Epithelial cell of proximal tubule (primary cell): ENCODE results near the gene MCC. TPM values are rescaled to one million over a fixed set of nuclear protein-coding genes. Genes with fewer than 3 reads are reported as not detected.

Experiments
- DNase-seq: peaks from one replicate; pipeline ENCODE4 v3.0.0-alpha.2; 2011; ENCODE audit warnings: low read depth
- H3K4me3 ChIP-seq: 2 replicates; pipeline ENCODE4 v1.5.1; 2011; ENCODE audit warnings: low read depth, mild to moderate bottlenecking, low read length
- CTCF ChIP-seq: conservative IDR thresholded peaks from 2 replicates; pipeline ENCODE4 v1.5.1; 2012; ENCODE audit warnings: low read depth, mild to moderate bottlenecking, low read length
- total RNA-seq: library from RNA; depleted of rRNA; stranded (reverse); fragments of >200 nt; gene quantifications from 2 replicates; pipeline ENCODE4 v1.2.3, GENCODE V29; 2015

The MCC gene
- total RNA-seq, 1 donor from 2014 or later, result 6.3 TPM

GRCh38 chr5:113267361-113267900 lies 220.8 kb downstream of the MCC start:
- DNase-seq, result no peak
- no peak for TF ChIP-seq CTCF
- H3K4me3 ChIP-seq, result no peak overlapping the region

- DNase-seq, result no peak
- H3K4me3 ChIP-seq, result no peak overlapping the region
- TF ChIP-seq CTCF, result no peak
Observed at GRCh38 chr5:113266913-113267227, 221.4 kb downstream of the MCC start.

GRCh38 chr5:113266227-113266912 lies 221.9 kb downstream of the MCC start:
- H3K4me3 ChIP-seq, result no peak overlapping the region
- TF ChIP-seq CTCF, result no peak
- DNase-seq, result no peak

GRCh38 chr5:113265190-113265589 lies 223.1 kb downstream of the MCC start:
- DNase-seq, result no peak
- H3K4me3 ChIP-seq, result no peak overlapping the region
- no peak for TF ChIP-seq CTCF

GRCh38 chr5:113264046-113264445 lies 224.2 kb downstream of the MCC start:
- DNase-seq, result peak; percentile 43
- no peak for TF ChIP-seq CTCF
- H3K4me3 ChIP-seq, result peak overlapping the region; percentile 19

GRCh38 chr5:113263545-113263944 lies 224.7 kb downstream of the MCC start:
- H3K4me3 ChIP-seq, result no peak overlapping the region
- no peak for DNase-seq
- TF ChIP-seq CTCF, result no peak

- DNase-seq, result no peak
- no peak overlapping the region for H3K4me3 ChIP-seq
- no peak for TF ChIP-seq CTCF
Observed at GRCh38 chr5:113262674-113263073, 225.6 kb downstream of the MCC start.
